Body of pancreas (tissue), 4 donors: ENCODE measurements around the gene SLC24A4. TPM values are rescaled to one million over a fixed set of nuclear protein-coding genes. Genes with fewer than 3 reads are reported as not detected.
A peak's percentile ranks its signal among the peaks of the same experiment; 100 is the strongest.

Source experiments
- ATAC-seq: fragments of 150-250 bp; one replicate; pipeline ENCODE4 v1.9.1; 2016
- DNase-seq, 4 donors: peaks; one replicate each; pipeline ENCODE4 v3.0.0-alpha.2; 2019
- H3K27ac ChIP-seq, 4 donors: fragments of 200-600 bp; sonication (generic); 1 replicate in 3 of 4; 2 replicates in 1 of 4; pipeline versions ENCODE4 v1.5.1 to v1.6.1; 2016 to 2019; ENCODE audit warnings: mild to moderate bottlenecking in 1 of 4, mixed read lengths in 1 of 4, moderate library complexity in 1 of 4
- H3K27me3 ChIP-seq, 2 donors: fragments of 200-600 bp; sonication (generic); one replicate each; pipeline ENCODE4 v1.6.0; 2016; ENCODE audit warnings: mild to moderate bottlenecking in 1 of 2
- H3K36me3 ChIP-seq, 2 donors: fragments of 200-600 bp; sonication (generic); replicated peaks in 1 of 2; 2 replicates each; pipeline ENCODE4 v1.5.1; 2016; ENCODE audit warnings: low read depth in 2 of 2; ENCODE audit not compliant: insufficient read depth in 1 of 2
- H3K4me1 ChIP-seq: fragments of 200-600 bp; sonication (generic); one replicate; pipeline ENCODE4 v1.6.0; 2016
- H3K4me3 ChIP-seq, 2 donors: fragments of 200-600 bp; sonication (generic); 1 replicate in 1 of 2; 2 replicates in 1 of 2; pipeline ENCODE4 v1.5.1; 2016 to 2019
- H3K9me3 ChIP-seq, 3 donors: fragments of 200-600 bp; sonication (generic); 1 replicate in 2 of 3; 2 replicates in 1 of 3; pipeline ENCODE4 v1.5.1; 2016
- CTCF ChIP-seq, 7 experiments: fragments of 450-650 bp in 4 of 7; fragments of 200-600 bp in 3 of 7; sonication (generic) in 3 of 7; IDR thresholded peaks; one replicate each; pipeline ENCODE4 v1.5.1; 2016 to 2019; ENCODE audit warnings: antibody characterized with exemption in 7 of 7
- POLR2A ChIP-seq, 3 donors: fragments of 450-650 bp; IDR thresholded peaks; one replicate each; pipeline ENCODE4 v1.6.1; 2016; ENCODE audit warnings: antibody characterized with exemption in 3 of 3, mild to moderate bottlenecking in 2 of 3
- WGBS, 2 donors: methylation state at CpG; one replicate each; pipeline ENCODE4 v1.1.5; 2017; 5-methylcytosine and 5-hydroxymethylcytosine counted together
- intact Hi-C: fragments of 100-400 bp; cut with DNase I; formaldehyde crosslinking; loops from one replicate; pipeline ENCODE4 v1.15.1; 2023
- total RNA-seq, 2 donors: library from RNA; depleted of rRNA; stranded (reverse); fragments of >200 nt; gene quantifications; one replicate each; pipeline ENCODE4 v1.1.0, GENCODE V29; 2016

SLC24A4 gene
- total RNA-seq, 2 donors from 2014 or later, result 0.26 TPM; not detected in 1

- TF ChIP-seq CTCF (IDR thresholded peaks at IDR 0.05), result no peak
- TF ChIP-seq POLR2A (IDR thresholded peaks at IDR 0.05), result peak in 1 of 3 donors; percentile 33
- WGBS, 2 donors, result 7 to 28% methylated on average over 19 to 51 of the region's 79 CpGs
- H3K4me1 ChIP-seq, result peaks cover 13% of the 10 kb centered on the region
- no peaks in the 10 kb centered on the region for H3K9me3 ChIP-seq
- peak within 1 kb of the TSS in 1 of 2 donors; percentile 9 for H3K4me3 ChIP-seq
- peaks cover 0 to 13% of the 10 kb centered on the region in 2 donors for H3K27me3 ChIP-seq
- ATAC-seq (peak; percentile 45), DNase-seq (peak in 1 of 4 donors; percentile 45)
- intact Hi-C loops, result no loop called here
- H3K36me3 ChIP-seq, result no peaks in the 10 kb centered on the region
- peak within 1 kb of the TSS in 3 of 4 donors; percentile 8 to 51 (median 44) for H3K27ac ChIP-seq
Measured at GRCh38 chr14:92513204-92513965, 190.4 kb downstream of the SLC24A4 start, which contains the start of gene RIN3. Gene RIN3, plus strand, starts transcription at chr14:92513781. Its CDS starts 152 bp downstream, at chr14:92513933.

- peak overlapping the region in 3 of 4 donors; percentile 8 to 51 (median 44) for H3K27ac ChIP-seq
- no peaks in the 10 kb centered on the region for H3K9me3 ChIP-seq
- 4 to 20% methylated on average over 3 to 77 of the region's 81 CpGs for WGBS, 2 donors
- no peaks in the 10 kb centered on the region for H3K36me3 ChIP-seq
- no peak for TF ChIP-seq POLR2A (IDR thresholded peaks at IDR 0.05)
- no peak for TF ChIP-seq CTCF (IDR thresholded peaks at IDR 0.05)
- H3K27me3 ChIP-seq, result peaks cover 0 to 13% of the 10 kb centered on the region in 2 donors
- intact Hi-C loops, result no loop called here
- ATAC-seq, result peak; percentile 16
- no peak for DNase-seq
- peaks cover 13% of the 10 kb centered on the region for H3K4me1 ChIP-seq
- H3K4me3 ChIP-seq, result peak overlapping the region in 1 of 2 donors; percentile 9
Measured at GRCh38 chr14:92513966-92514843, 191.2 kb downstream of the SLC24A4 start.

- DNase-seq, result no peak
- Histone ChIP-seq H3K36me3 (no peaks in the 10 kb centered on the region), H3K4me3 (no peak overlapping the region), H3K4me1 (peaks cover 13% of the 10 kb centered on the region), H3K27ac (peak overlapping the region in 1 of 4 donors; percentile 44), H3K27me3 (peaks cover 0 to 13% of the 10 kb centered on the region in 2 donors), H3K9me3 (no peaks in the 10 kb centered on the region)
- ATAC-seq, result no peak
- no peak for TF ChIP-seq POLR2A (IDR thresholded peaks at IDR 0.05)
- TF ChIP-seq CTCF (IDR thresholded peaks at IDR 0.05), result no peak
- 48 to 61% methylated on average over 10 to 15 of the region's 15 CpGs for WGBS, 2 donors
- intact Hi-C loops, result no loop called here
Measured at GRCh38 chr14:92514844-92515514, 192.0 kb downstream of the SLC24A4 start.

GRCh38 chr14:92515546-92516343, 192.8 kb downstream of the SLC24A4 start:
- H3K9me3 ChIP-seq, result no peaks in the 10 kb centered on the region
- no peak for ATAC-seq
- 63 to 75% methylated on average over 5 of the region's 5 CpGs for WGBS, 2 donors
- no peak for DNase-seq
- no peak for TF ChIP-seq CTCF (IDR thresholded peaks at IDR 0.05)
- TF ChIP-seq POLR2A (IDR thresholded peaks at IDR 0.05), result no peak
- peaks cover 0 to 13% of the 10 kb centered on the region in 2 donors for H3K27me3 ChIP-seq
- peaks cover 13% of the 10 kb centered on the region for H3K4me1 ChIP-seq
- H3K27ac ChIP-seq, result no peak overlapping the region
- no peak overlapping the region for H3K4me3 ChIP-seq
- intact Hi-C loops, result no loop called here
- no peaks in the 10 kb centered on the region for H3K36me3 ChIP-seq
